Keratinocyte (primary cell): ENCODE measurements around the gene TNIP1. TPM values are rescaled to one million over a fixed set of nuclear protein-coding genes. Genes with fewer than 3 reads are reported as not detected.

ENCODE experiments used
- DNase-seq: peaks from one replicate; pipeline ENCODE4 v3.0.0-alpha.2; 2011; ENCODE audit warnings: low read depth, missing footprints, low spot score
- FAIRE-seq: peaks from 2 replicates; lab custom pipeline; 2011; peaks lifted over from hg19 to GRCh38; lab: Jason Lieb, UNC
- H2AFZ ChIP-seq: 2 replicates; pipeline ENCODE4 v1.6.0; 2012; ENCODE audit warnings: low read length, control low read depth, inconsistent platforms; ENCODE audit not compliant: control insufficient read depth
- H3K27ac ChIP-seq: 2 replicates; pipeline ENCODE4 v1.5.1; 2011; ENCODE audit warnings: low read length; ENCODE audit not compliant: control insufficient read depth, insufficient read depth
- H3K27me3 ChIP-seq: 3 replicates; pipeline ENCODE4 v1.6.0; 2011; ENCODE audit warnings: low read length; ENCODE audit not compliant: control insufficient read depth, insufficient read depth; ENCODE audit errors: extremely low read depth
- H3K36me3 ChIP-seq, 2 experiments: 2 replicates in 1 of 2; 3 replicates in 1 of 2; pipeline ENCODE4 v1.5.1; 2011; ENCODE audit warnings: low read length in 2 of 2, mild to moderate bottlenecking in 1 of 2; ENCODE audit not compliant: control insufficient read depth in 2 of 2, insufficient read depth in 2 of 2; ENCODE audit errors: extremely low read depth in 1 of 2
- H3K4me1 ChIP-seq: 3 replicates; pipeline ENCODE4 v1.5.1; 2011; ENCODE audit warnings: low read length; ENCODE audit not compliant: control insufficient read depth, insufficient read depth; ENCODE audit errors: extremely low read depth
- H3K4me2 ChIP-seq: 3 replicates; pipeline ENCODE4 v1.6.0; 2011; ENCODE audit warnings: low read depth, low read length; ENCODE audit not compliant: control insufficient read depth, insufficient read depth; ENCODE audit errors: extremely low read depth
- H3K4me3 ChIP-seq, 3 experiments: fragments of 200-600 bp in 1 of 3; sonication (generic) in 1 of 3; 2 replicates in 2 of 3; 3 replicates in 1 of 3; pipeline ENCODE4 v1.5.1; 2011 to 2016; ENCODE audit warnings: low read length in 3 of 3, mild to moderate bottlenecking in 3 of 3, control low read depth in 2 of 3, inconsistent platforms in 1 of 3, low read depth in 1 of 3, mixed read lengths in 1 of 3, mixed run types in 1 of 3, moderate library complexity in 1 of 3; ENCODE audit not compliant: control insufficient read depth in 2 of 3, insufficient read depth in 2 of 3; ENCODE audit errors: extremely low read depth in 1 of 3
- H3K79me2 ChIP-seq: 2 replicates; pipeline ENCODE4 v1.6.0; 2012; ENCODE audit warnings: low read length; ENCODE audit not compliant: control insufficient read depth, insufficient read depth
- H3K9ac ChIP-seq: 3 replicates; pipeline ENCODE4 v1.6.0; 2011; ENCODE audit warnings: low read length; ENCODE audit not compliant: control insufficient read depth, insufficient read depth; ENCODE audit errors: extremely low read depth
- H3K9me1 ChIP-seq: 3 replicates; pipeline ENCODE4 v1.6.0; 2011; ENCODE audit warnings: low read length; ENCODE audit not compliant: control insufficient read depth, insufficient read depth; ENCODE audit errors: extremely low read depth
- H3K9me3 ChIP-seq: 2 replicates; pipeline ENCODE4 v1.5.1; 2012; ENCODE audit warnings: low read depth, low read length; ENCODE audit not compliant: control insufficient read depth
- H4K20me1 ChIP-seq: 3 replicates; pipeline ENCODE4 v1.6.0; 2011; ENCODE audit warnings: low read length; ENCODE audit not compliant: control insufficient read depth, insufficient read depth; ENCODE audit errors: extremely low read depth
- EZH2 ChIP-seq: IDR thresholded peaks from one replicate; pipeline ENCODE4 v1.6.1; 2012; ENCODE audit warnings: inconsistent platforms, mild to moderate bottlenecking, low read length, moderate library complexity
- dilution Hi-C: fragments of 300-500 bp; cut with MboI; formaldehyde crosslinking; loops from one replicate; pipeline ENCODE4 v1.7.0; 2020; ENCODE audit warnings: low sequenced_read_pairs; ENCODE audit not compliant: extremely low pct_ligation_motif_present
- polyA plus RNA-seq, 5 experiments: library from polyadenylated mRNA; depleted of rRNA in 3 of 5; stranded (reverse) in 3 of 5; stranded (forward) in 1 of 5; unstranded in 1 of 5; fragments of >200 nt; gene quantifications; 1 replicate in 1 of 5; 2 replicates in 3 of 5; 3 replicates in 1 of 5; pipeline versions ENCODE4 v1.2.1 to v1.2.3, GENCODE V29; 2011 to 2012; ENCODE audit warnings: missing spikeins in 2 of 5, low read depth in 1 of 5, low replicate concordance in 1 of 5
- TF ChIP-seq, protein P1 (sequence below), 3 experiments: IDR thresholded peaks in 1 of 3; conservative IDR thresholded peaks in 1 of 3; optimal IDR thresholded peaks in 1 of 3; 2 replicates in 2 of 3; 3 replicates in 1 of 3; pipeline versions ENCODE3 to v1.5.1; 2011; ENCODE audit warnings: low read length in 3 of 3, mild to moderate bottlenecking in 3 of 3, moderate library complexity in 2 of 3, control low read depth in 1 of 3, inconsistent platforms in 1 of 3; ENCODE audit not compliant: insufficient read depth in 2 of 3; ENCODE audit errors: extremely low read depth in 1 of 3

TNIP1 gene
- polyA plus RNA-seq, 1 donor (not counting 4 experiments of a cell fraction or from before 2014, with no cell fraction given) = 47.9 TPM

DNA sequence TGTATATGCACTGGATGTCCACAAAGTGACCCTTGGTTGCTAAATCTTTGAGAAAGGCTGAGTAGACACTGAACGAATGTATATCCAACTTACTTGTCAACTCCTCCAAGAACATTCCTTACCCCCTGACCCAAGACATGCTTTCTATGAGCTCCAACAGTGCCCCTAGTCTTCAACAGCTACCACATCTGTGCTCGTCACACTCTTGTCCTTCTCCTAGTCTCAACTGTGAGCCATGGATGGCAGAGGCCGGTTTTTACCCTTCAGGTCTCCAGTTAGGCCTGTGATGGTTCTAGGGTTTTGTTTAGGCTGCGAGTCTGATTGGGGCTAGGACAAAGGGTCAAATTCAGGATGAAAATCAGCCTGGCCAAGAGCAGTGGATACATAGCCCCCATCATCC lies 79.4 kb downstream of the TNIP1 start:
- TF ChIP-seq EZH2 = no peak
- TF ChIP-seq, protein P1, sequence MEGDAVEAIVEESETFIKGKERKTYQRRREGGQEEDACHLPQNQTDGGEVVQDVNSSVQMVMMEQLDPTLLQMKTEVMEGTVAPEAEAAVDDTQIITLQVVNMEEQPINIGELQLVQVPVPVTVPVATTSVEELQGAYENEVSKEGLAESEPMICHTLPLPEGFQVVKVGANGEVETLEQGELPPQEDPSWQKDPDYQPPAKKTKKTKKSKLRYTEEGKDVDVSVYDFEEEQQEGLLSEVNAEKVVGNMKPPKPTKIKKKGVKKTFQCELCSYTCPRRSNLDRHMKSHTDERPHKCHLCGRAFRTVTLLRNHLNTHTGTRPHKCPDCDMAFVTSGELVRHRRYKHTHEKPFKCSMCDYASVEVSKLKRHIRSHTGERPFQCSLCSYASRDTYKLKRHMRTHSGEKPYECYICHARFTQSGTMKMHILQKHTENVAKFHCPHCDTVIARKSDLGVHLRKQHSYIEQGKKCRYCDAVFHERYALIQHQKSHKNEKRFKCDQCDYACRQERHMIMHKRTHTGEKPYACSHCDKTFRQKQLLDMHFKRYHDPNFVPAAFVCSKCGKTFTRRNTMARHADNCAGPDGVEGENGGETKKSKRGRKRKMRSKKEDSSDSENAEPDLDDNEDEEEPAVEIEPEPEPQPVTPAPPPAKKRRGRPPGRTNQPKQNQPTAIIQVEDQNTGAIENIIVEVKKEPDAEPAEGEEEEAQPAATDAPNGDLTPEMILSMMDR (optimal IDR thresholded peaks at IDR 0.05 in 1 of 3, IDR thresholded peaks at IDR 0.05 in 1 of 3, conservative IDR thresholded peaks at IDR 0.05 in 1 of 3; ENCODE audit: extremely low read depth in 1 of 3, insufficient read depth in 2 of 3, low read length in 3 of 3) = no peak
- Histone ChIP-seq H3K9ac (no peak overlapping the region), H2AFZ (no peak overlapping the region), H3K27ac (no peak overlapping the region), H3K36me3 (no peaks in the 10 kb centered on the region), H3K4me1 (no peaks in the 10 kb centered on the region), H3K4me2 (no peak overlapping the region), H3K9me3 (no peaks in the 10 kb centered on the region), H3K79me2 (no peaks in the 10 kb centered on the region), H4K20me1 (no peaks in the 10 kb centered on the region), H3K4me3 (no peak overlapping the region), H3K9me1 (no peaks in the 10 kb centered on the region), H3K27me3 (no peaks in the 10 kb centered on the region)
- dilution Hi-C loops = no loop called here
- FAIRE-seq (no peak), DNase-seq (no peak)

- Histone ChIP-seq H3K27ac (no peak overlapping the region), H3K36me3 (no peaks in the 10 kb centered on the region), H3K9me3 (no peaks in the 10 kb centered on the region), H3K9ac (no peak overlapping the region), H3K4me1 (no peaks in the 10 kb centered on the region), H2AFZ (no peak overlapping the region), H4K20me1 (no peaks in the 10 kb centered on the region), H3K4me3 (no peak overlapping the region), H3K9me1 (no peaks in the 10 kb centered on the region), H3K27me3 (no peaks in the 10 kb centered on the region), H3K4me2 (no peak overlapping the region), H3K79me2 (no peaks in the 10 kb centered on the region)
- DNase-seq (no peak), FAIRE-seq (no peak)
- TF ChIP-seq, protein P1 (optimal IDR thresholded peaks at IDR 0.05 in 1 of 3, IDR thresholded peaks at IDR 0.05 in 1 of 3, conservative IDR thresholded peaks at IDR 0.05 in 1 of 3; ENCODE audit: extremely low read depth in 1 of 3, insufficient read depth in 2 of 3, low read length in 3 of 3) = no peak
- no peak for TF ChIP-seq EZH2
- dilution Hi-C loops = no loop called here
Observed at GRCh38 chr5:150999704-151000442, 81.0 kb downstream of the TNIP1 start.
